IMR-90 (cell line): Measurements from ENCODE around the gene PDIA3. TPM values are rescaled to one million over a fixed set of nuclear protein-coding genes. Genes with fewer than 3 reads are reported as not detected.
A peak's percentile ranks its signal among the peaks of the same experiment; 100 is the strongest.

Experiments
- ATAC-seq: fragments of 200-7000 bp; cut with Tn5 transposase; 2 replicates; pipeline ENCODE4 v1.9.1; 2020; ENCODE audit warnings: low read depth, mild to moderate bottlenecking, moderate library complexity
- BruUV-seq: library from RNA; stranded (reverse); fragments of 400-500 nt; replicated peaks from 2 replicates; lab custom pipeline; 2021; lab: Mats Ljungman, UMichigan
- CTCF ChIA-PET: fragments of 300-600 bp; formaldehyde crosslinking; extraction: SDS; loops from one replicate; lab custom pipeline; 2021; ENCODE audit warnings: antibody characterized with exemption; lab: Yijun Ruan, JAX
- POLR2A ChIA-PET: fragments of 300-600 bp; sonication (Branson Sonifier 250); formaldehyde crosslinking; loops from one replicate; lab custom pipeline; 2022; ENCODE audit warnings: antibody characterized with exemption; ENCODE audit not compliant: unreplicated experiment; lab: Charles Lee
- DNase-seq: peaks from one replicate; pipeline ENCODE4 v3.0.0; 2013
- H2AFZ ChIP-seq: replicated peaks from 2 replicates; pipeline ENCODE3; 2013; ENCODE audit warnings: low read length, mild to moderate bottlenecking; ENCODE audit not compliant: poor library complexity
- H2AK5ac ChIP-seq: 2 replicates; pipeline ENCODE4 v1.6.1; 2013; ENCODE audit warnings: low read depth, low read length, inconsistent platforms
- H2AK9ac ChIP-seq: replicated peaks from 2 replicates; pipeline ENCODE3; 2013; ENCODE audit warnings: mild to moderate bottlenecking, low read depth, low read length, moderate library complexity; ENCODE audit not compliant: poor library complexity
- H2BK120ac ChIP-seq: 2 replicates; pipeline ENCODE4 v1.6.1; 2013; ENCODE audit warnings: low read depth, low read length, inconsistent platforms
- H2BK15ac ChIP-seq: 3 replicates; pipeline ENCODE4 v1.6.1; 2013; ENCODE audit warnings: low read depth, low read length, inconsistent platforms
- H2BK20ac ChIP-seq: 2 replicates; pipeline ENCODE4 v1.6.1; 2013; ENCODE audit warnings: low read depth, mild to moderate bottlenecking, inconsistent platforms, low read length, moderate library complexity
- H2BK5ac ChIP-seq: 2 replicates; pipeline ENCODE4 v1.6.1; 2013; ENCODE audit warnings: mild to moderate bottlenecking, low read depth, low read length, inconsistent platforms; ENCODE audit not compliant: poor library complexity, severe bottlenecking
- H3K14ac ChIP-seq: replicated peaks from 2 replicates; pipeline ENCODE4 v1.6.1; 2013; ENCODE audit warnings: low read depth, low read length, inconsistent platforms
- H3K18ac ChIP-seq: 2 replicates; pipeline ENCODE4 v1.6.1; 2013; ENCODE audit warnings: low read depth, low read length, control low read depth
- H3K23ac ChIP-seq: 2 replicates; pipeline ENCODE4 v1.6.1; 2013; ENCODE audit warnings: low read depth, low read length, inconsistent platforms
- H3K27ac ChIP-seq: 2 replicates; pipeline ENCODE4 v1.5.1; 2013; ENCODE audit warnings: mild to moderate bottlenecking, control low read depth, low read length; ENCODE audit not compliant: insufficient read depth
- H3K27me3 ChIP-seq: 2 replicates; pipeline ENCODE4 v1.6.1; 2013; ENCODE audit warnings: low read length; ENCODE audit not compliant: control insufficient read depth, insufficient read depth
- H3K36me3 ChIP-seq: 2 replicates; pipeline ENCODE4 v1.6.1; 2013; ENCODE audit warnings: low read length, mixed read lengths; ENCODE audit not compliant: control insufficient read depth, insufficient read depth
- H3K4ac ChIP-seq: 2 replicates; pipeline ENCODE4 v1.6.1; 2013; ENCODE audit warnings: low read depth, low read length, inconsistent platforms
- H3K4me1 ChIP-seq: 2 replicates; pipeline ENCODE4 v1.6.1; 2013; ENCODE audit warnings: low read length, mixed read lengths; ENCODE audit not compliant: control insufficient read depth, insufficient read depth
- H3K4me2 ChIP-seq: 2 replicates; pipeline ENCODE4 v1.6.1; 2013; ENCODE audit warnings: low read depth, mild to moderate bottlenecking, control low read depth, low read length, moderate library complexity
- H3K4me3 ChIP-seq: 2 replicates; pipeline ENCODE4 v1.5.1; 2013; ENCODE audit warnings: low read depth, mild to moderate bottlenecking, control low read depth, low read length, moderate library complexity; ENCODE audit not compliant: insufficient read depth
- H3K56ac ChIP-seq: 2 replicates; pipeline ENCODE4 v1.6.1; 2013; ENCODE audit warnings: low read length, inconsistent platforms; ENCODE audit not compliant: insufficient read depth; ENCODE audit errors: extremely low read depth
- H3K79me1 ChIP-seq, 2 experiments: 2 replicates each; pipeline ENCODE4 v1.6.1; 2013; ENCODE audit warnings: low read length in 2 of 2, inconsistent platforms in 1 of 2, low read depth in 1 of 2
- H3K9ac ChIP-seq: 2 replicates; pipeline ENCODE4 v1.6.1; 2013; ENCODE audit warnings: low read depth, low read length, control low read depth
- H3K9me1 ChIP-seq: 2 replicates; pipeline ENCODE4 v1.6.1; 2013; ENCODE audit warnings: low read length, inconsistent platforms; ENCODE audit not compliant: insufficient read depth
- H3K9me3 ChIP-seq: 2 replicates; pipeline ENCODE4 v1.6.1; 2013; ENCODE audit warnings: low read length; ENCODE audit not compliant: control insufficient read depth, insufficient read depth
- H4K20me1 ChIP-seq: 2 replicates; pipeline ENCODE4 v1.6.1; 2013; ENCODE audit warnings: low read length, inconsistent platforms; ENCODE audit not compliant: insufficient read depth
- H4K5ac ChIP-seq: 2 replicates; pipeline ENCODE4 v1.6.1; 2013; ENCODE audit warnings: mild to moderate bottlenecking, low read depth, low read length, control low read depth
- H4K8ac ChIP-seq, 2 experiments: 2 replicates each; pipeline ENCODE4 v1.6.1; 2013; ENCODE audit warnings: low read depth in 2 of 2, low read length in 2 of 2, control low read depth in 1 of 2, inconsistent platforms in 1 of 2
- H4K91ac ChIP-seq: 2 replicates; pipeline ENCODE4 v1.6.1; 2013; ENCODE audit warnings: low read depth, low read length, inconsistent platforms; ENCODE audit not compliant: insufficient read depth
- BHLHE40 ChIP-seq: fragments of 150-350 bp; IDR thresholded peaks from 2 replicates; pipeline ENCODE4 v1.6.1; 2016; ENCODE audit warnings: mild to moderate bottlenecking, low read depth, low read length
- CEBPB ChIP-seq: IDR thresholded peaks from 2 replicates; pipeline ENCODE4 v1.6.1; 2012; ENCODE audit warnings: low read depth, low read length, improper control_type of control experiment
- ELK1 ChIP-seq: fragments of 150-350 bp; IDR thresholded peaks from 2 replicates; pipeline ENCODE4 v1.6.1; 2016; ENCODE audit warnings: low read depth, mild to moderate bottlenecking, low read length, moderate library complexity, borderline replicate concordance
- MAZ ChIP-seq: IDR thresholded peaks from 2 replicates; pipeline ENCODE4 v1.6.1; 2012; ENCODE audit warnings: low read depth, mild to moderate bottlenecking, low read length, improper control_type of control experiment, moderate library complexity, borderline replicate concordance
- RAD21 ChIP-seq: IDR thresholded peaks from 2 replicates; pipeline ENCODE4 v1.6.1; 2012; ENCODE audit warnings: low read length, improper control_type of control experiment
- RCOR1 ChIP-seq: IDR thresholded peaks from 2 replicates; pipeline ENCODE4 v1.6.1; 2012; ENCODE audit warnings: mild to moderate bottlenecking, low read length, improper control_type of control experiment; ENCODE audit not compliant: insufficient replicate concordance
- RFX5 ChIP-seq: IDR thresholded peaks from 2 replicates; pipeline ENCODE4 v1.8.0; 2012; ENCODE audit warnings: low read depth, mild to moderate bottlenecking, low read length, moderate library complexity
- USF2 ChIP-seq: fragments of 150-350 bp; IDR thresholded peaks from 2 replicates; pipeline ENCODE4 v1.6.1; 2017; ENCODE audit warnings: mild to moderate bottlenecking, antibody characterized with exemption, low read length, low read depth
- WGBS, 2 experiments: methylation state at CpG; one replicate each; pipeline versions ENCODE4 v1.1.5 to v1.1.7; 2013; ENCODE audit warnings: missing lambda C conversion rate in 2 of 2; ENCODE audit not compliant: insufficient read length in 1 of 2; ENCODE audit errors: extremely low coverage in 2 of 2; 5-methylcytosine and 5-hydroxymethylcytosine counted together
- dilution Hi-C: fragments of 300-500 bp; cut with HindIII; formaldehyde crosslinking; loops from one replicate; pipeline ENCODE4 v1.14.3; 2018; ENCODE audit warnings: low sequenced_read_pairs; ENCODE audit not compliant: unreplicated experiment
- in situ Hi-C: fragments of 300-500 bp; cut with MboI; formaldehyde crosslinking; loops from 3 replicates; pipeline ENCODE4 v1.14.3; 2019; ENCODE audit warnings: low sequenced_read_pairs, inconsistent platforms, mixed read lengths
- intact Hi-C: fragments of 100-400 bp; cut with micrococcal nuclease; formaldehyde crosslinking; loops from 2 replicates; pipeline ENCODE4 v1.10.0; 2022
- polyA plus RNA-seq, 3 experiments: library from polyadenylated mRNA; depleted of rRNA; stranded (reverse); fragments of >200 nt; gene quantifications; 2 replicates each; pipeline ENCODE4 v1.2.3, GENCODE V29; 2012; ENCODE audit warnings: low replicate concordance in 1 of 3
- total RNA-seq: library from RNA; depleted of rRNA; stranded (reverse); fragments of >200 nt; gene quantifications from 2 replicates; pipeline ENCODE4 v1.2.3, GENCODE V29; 2012

Gene PDIA3
- total and polyA plus RNA-seq, 2 of the 4 experiments (the other 2 are of a cell fraction): 103 to 396 TPM

- peaks cover 45% of the 10 kb centered on the region for H3K36me3 ChIP-seq
- no peak overlapping the region for H3K27ac ChIP-seq
- H3K9ac ChIP-seq: no peak overlapping the region
- H3K9me1 ChIP-seq: no peaks in the 10 kb centered on the region
- H4K8ac ChIP-seq: no peak overlapping the region
- H3K9me3 ChIP-seq: no peaks in the 10 kb centered on the region
- ChIA-PET POLR2A (no interaction called here), CTCF (no interaction called here)
- TF ChIP-seq RAD21 (no peak), RCOR1 (no peak), USF2 (no peak), CEBPB (no peak), RFX5 (no peak), ELK1 (no peak), MAZ (no peak), BHLHE40 (no peak)
- no peak overlapping the region for H3K56ac ChIP-seq
- no peak overlapping the region for H2BK20ac ChIP-seq
- dilution Hi-C loops (no loop called here), intact Hi-C loops (loop anchor here (10.0 kb wide), 1 partner anchor 319 kb away; no protein-coding TSS in a partner anchor), in situ Hi-C loops (no loop called here)
- H2AK5ac ChIP-seq: no peak overlapping the region
- no peak for ATAC-seq
- H2BK120ac ChIP-seq: no peak overlapping the region
- H3K4ac ChIP-seq: no peak overlapping the region
- H4K91ac ChIP-seq: no peak overlapping the region
- no CpG with 5 or more reads among the region's 2 CpGs for WGBS, 2 experiments
- H2BK15ac ChIP-seq: no peak overlapping the region
- no TSS peak for BruUV-seq
- H3K4me2 ChIP-seq: no peak overlapping the region
- peaks cover 12% of the 10 kb centered on the region for H3K4me1 ChIP-seq
- peaks cover 27% of the 10 kb centered on the region for H4K20me1 ChIP-seq
- no peak overlapping the region for H2AK9ac ChIP-seq
- no peak overlapping the region for H3K14ac ChIP-seq
- H3K18ac ChIP-seq: no peak overlapping the region
- H3K23ac ChIP-seq: no peak overlapping the region
- H3K4me3 ChIP-seq: no peak overlapping the region
- H3K79me1 ChIP-seq: peaks cover 15 to 36% of the 10 kb centered on the region in 2 experiments
- peak; percentile 33 for DNase-seq
- H3K27me3 ChIP-seq: no peaks in the 10 kb centered on the region
- no peak overlapping the region for H4K5ac ChIP-seq
- no peak overlapping the region for H2AFZ ChIP-seq
- peak overlapping the region; percentile 0 for H2BK5ac ChIP-seq
Observed at GRCh38 chr15:43763819-43764446, 17.7 kb downstream of the PDIA3 start.
